ENCODE measurements around the gene CFAP251.
"Not testable (repeated sequence)": the region's sequence is repeated elsewhere in the genome, so short reads cannot be mapped to it uniquely, and the experiment has no call there.

CFAP251 gene

DNA sequence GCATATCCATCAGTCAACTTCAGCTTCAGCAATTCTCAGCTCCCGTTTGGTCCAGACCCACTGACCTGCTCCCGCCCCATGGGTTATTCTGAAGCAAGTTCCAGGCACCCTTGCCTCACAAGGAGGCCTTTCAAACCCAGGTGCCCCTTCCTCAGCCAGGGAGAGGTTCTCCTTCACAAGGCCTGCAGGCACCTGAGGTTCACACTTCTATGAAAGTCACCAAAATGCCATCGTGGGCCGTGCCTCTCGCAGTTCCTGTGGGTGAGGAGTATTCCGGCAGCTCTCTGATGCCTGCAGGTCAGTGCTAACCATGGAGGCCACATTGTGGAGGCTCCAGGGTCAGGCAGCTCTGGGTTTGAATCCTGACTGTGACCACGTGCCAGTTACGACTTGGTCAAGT, 63.1 kb downstream of the CFAP251 start:
- TF ChIP-seq, protein P1, sequence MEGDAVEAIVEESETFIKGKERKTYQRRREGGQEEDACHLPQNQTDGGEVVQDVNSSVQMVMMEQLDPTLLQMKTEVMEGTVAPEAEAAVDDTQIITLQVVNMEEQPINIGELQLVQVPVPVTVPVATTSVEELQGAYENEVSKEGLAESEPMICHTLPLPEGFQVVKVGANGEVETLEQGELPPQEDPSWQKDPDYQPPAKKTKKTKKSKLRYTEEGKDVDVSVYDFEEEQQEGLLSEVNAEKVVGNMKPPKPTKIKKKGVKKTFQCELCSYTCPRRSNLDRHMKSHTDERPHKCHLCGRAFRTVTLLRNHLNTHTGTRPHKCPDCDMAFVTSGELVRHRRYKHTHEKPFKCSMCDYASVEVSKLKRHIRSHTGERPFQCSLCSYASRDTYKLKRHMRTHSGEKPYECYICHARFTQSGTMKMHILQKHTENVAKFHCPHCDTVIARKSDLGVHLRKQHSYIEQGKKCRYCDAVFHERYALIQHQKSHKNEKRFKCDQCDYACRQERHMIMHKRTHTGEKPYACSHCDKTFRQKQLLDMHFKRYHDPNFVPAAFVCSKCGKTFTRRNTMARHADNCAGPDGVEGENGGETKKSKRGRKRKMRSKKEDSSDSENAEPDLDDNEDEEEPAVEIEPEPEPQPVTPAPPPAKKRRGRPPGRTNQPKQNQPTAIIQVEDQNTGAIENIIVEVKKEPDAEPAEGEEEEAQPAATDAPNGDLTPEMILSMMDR (conservative IDR thresholded peaks at IDR 0.05; ENCODE audit: low read depth) = no peak
- no peak overlapping the region for H3K27ac ChIP-seq
- ChIA-PET POLR2A (ENCODE audit: low non-redundant PET) (no interaction called here), CTCF (no interaction called here)
- no peak for DNase-seq (ENCODE audit: low spot score)

DNA sequence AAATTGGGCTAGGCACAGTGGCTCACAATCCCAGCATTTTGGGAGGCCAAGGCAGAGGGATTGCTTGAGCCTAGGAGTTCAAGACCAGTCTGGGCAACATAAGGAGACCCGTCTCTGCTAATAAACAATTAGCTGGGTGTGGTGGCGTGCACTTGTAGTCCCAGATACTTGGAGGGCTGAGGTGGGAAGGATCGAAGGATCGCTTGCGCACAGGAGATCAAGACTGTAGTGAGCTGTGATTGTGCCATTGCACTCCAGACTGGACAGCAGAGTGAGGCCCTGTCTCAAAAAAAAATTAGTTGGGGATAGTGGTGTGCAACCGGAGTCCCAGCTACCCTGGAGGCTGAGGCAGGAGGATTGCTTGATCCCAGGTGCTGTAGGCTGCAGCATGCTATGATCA, 64.6 kb downstream of the CFAP251 start:
- H3K27ac ChIP-seq = no peak overlapping the region
- POLR2A ChIA-PET (ENCODE audit: low non-redundant PET) = interaction anchor here (0.6 kb wide), 1 partner anchor 143 kb away, joined by 8 read pairs; no protein-coding TSS in a partner anchor
- CTCF ChIA-PET = no interaction called here
- TF ChIP-seq, protein P1 (conservative IDR thresholded peaks at IDR 0.05; ENCODE audit: low read depth) = no peak
- DNase-seq (ENCODE audit: low spot score) = no peak

DNA sequence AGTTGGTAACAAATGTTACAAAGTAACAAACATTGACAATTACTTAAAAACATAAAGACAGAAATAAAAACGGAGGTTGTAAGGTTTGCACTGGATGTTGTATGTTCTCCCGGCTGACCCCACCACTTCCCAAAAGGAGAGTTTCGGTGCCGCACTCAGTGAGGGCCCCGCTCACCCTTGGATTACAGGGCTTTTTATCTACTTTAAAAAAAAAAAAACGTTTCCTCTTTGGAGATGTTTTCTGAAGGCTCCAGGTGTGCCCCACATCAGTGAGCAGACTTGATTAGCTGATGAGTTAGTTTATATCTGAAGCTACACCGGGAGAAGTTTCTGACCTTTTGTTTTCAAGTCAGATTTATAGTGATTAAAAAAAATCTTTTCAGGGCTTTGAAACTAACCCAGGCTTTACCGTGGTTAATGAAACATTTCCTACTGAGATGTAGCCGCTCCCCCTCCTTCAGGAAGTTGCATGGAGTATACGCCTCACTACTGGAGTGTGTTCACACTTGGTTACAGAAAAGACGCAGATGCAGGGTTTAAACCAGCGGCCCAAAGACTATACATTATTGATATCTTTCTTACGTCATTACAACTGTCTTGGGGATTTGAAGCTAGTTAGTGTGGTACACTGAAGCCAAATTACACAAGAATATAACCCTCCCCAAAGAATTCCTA, 65.3 kb downstream of the CFAP251 start:
- ChIA-PET POLR2A (ENCODE audit: low non-redundant PET) (no interaction called here), CTCF (interaction anchor here (0.9 kb wide), 1 partner anchor 11 kb away, joined by 5 read pairs; no protein-coding TSS in a partner anchor)
- H3K27ac ChIP-seq = no peak overlapping the region
- TF ChIP-seq, protein P1 (conservative IDR thresholded peaks at IDR 0.05; ENCODE audit: low read depth) = no peak
- no peak for DNase-seq (ENCODE audit: low spot score)

DNA sequence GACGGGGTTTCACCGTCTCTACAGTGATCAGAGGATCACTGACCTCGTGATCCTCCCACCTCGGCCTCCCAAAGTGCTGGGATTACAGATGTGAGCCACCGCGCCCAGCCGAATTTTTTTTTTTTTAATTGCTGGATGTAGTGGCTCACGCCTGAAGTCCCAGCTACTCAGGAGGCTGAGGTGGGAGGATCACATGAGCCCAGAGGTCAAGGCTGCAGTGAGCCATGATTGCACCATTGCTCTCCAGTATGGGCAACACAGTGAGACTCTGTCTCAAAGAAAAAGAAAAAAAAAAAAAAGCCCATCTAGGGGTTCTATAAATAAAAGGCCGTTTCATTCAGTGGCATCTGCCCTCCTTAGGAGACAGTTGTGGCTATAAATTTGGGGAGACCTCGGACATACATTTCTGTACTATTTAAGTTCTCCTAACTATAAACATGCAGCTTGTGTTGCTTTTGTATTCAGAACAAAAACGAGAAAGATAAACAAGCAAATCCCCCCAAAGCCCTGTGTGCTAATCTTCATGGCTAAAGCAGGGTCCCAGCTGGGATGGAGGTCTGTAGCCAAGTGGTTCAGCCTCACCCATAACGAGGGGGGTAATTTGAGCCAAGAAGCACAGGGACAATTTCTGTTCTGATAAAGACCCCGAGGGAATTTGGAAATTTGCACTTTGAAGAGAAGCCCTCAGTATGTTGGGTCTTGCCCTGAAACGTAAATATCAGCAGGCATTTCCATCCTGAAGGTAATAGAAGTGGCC, 68.3 kb downstream of the CFAP251 start:
- CTCF ChIA-PET = interaction anchor here (0.6 kb wide), 1 partner anchor 1554 kb away, joined by 3 read pairs; no protein-coding TSS in a partner anchor

DNA sequence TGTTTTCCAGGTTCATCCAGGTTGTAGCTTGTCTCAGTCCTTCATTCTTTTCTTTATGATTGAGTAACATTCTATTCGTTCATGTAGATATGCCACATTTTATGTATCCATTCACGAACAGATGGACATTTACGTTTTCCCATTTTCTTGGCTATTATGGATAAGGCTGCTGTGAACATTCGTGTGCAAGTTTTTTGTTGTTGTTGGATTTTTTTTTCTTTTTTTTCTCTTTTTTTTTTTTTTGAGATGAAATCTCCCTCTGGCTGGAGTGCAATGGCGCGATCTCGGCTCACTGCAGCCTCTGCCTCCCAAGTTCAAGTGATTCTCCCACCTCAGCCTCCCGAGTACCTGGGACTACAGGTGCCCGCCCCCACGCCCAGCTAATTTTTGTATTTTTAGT, 70.1 kb downstream of the CFAP251 start:
- DNase-seq (ENCODE audit: low spot score); H3K27ac ChIP-seq; CTCF ChIA-PET; POLR2A ChIA-PET (ENCODE audit: low non-redundant PET): not testable (repeated sequence)

More for the DNA sequence above, 68.3 kb downstream of the CFAP251 start:
- TF ChIP-seq, protein P1 (conservative IDR thresholded peaks at IDR 0.05; ENCODE audit: low read depth) = no peak
- no peak overlapping the region for H3K27ac ChIP-seq
- POLR2A ChIA-PET (ENCODE audit: low non-redundant PET) = no interaction called here
- no peak for DNase-seq (ENCODE audit: low spot score)

DNA sequence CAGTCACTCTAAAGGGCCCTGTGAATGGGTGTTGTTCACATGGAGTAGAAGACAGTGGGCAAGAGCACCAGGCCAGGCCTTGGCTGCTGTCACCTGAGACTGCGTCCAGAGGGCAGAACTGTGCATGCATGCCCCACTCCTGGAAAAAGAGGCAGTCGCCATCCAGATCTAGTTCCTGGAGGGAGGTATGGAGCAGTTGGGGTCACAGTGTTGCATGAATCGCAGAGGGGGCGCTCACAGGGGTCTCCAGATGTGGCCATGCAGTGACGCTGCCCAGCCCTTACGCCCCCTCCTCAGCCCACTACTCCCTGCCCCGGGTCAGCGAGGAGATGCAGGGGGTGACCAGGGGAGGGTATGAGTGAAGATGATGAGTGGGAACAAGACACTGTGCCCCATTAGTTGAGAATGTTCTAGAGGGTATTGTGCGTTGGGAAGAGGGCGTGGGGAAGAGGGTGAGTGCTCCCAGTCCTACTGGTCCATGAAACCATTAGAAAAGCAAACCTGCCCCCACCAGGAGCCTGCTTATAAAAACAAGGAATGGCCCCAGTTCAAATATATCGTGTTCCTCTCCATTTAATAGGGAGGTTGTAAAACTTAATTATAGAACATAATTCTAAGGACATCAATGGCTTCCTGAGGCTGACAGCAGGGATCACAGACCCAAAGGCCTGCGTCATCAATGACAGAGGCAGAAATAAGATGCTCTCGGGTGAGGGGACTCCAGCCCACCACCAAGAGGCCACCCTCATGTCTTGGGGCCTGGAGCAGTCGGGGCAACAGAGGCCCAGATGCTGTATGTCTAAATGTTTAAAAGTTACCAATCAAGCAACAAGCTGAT, 71.1 kb downstream of the CFAP251 start:
- POLR2A ChIA-PET (ENCODE audit: low non-redundant PET) = no interaction called here
- H3K27ac ChIP-seq = peak overlapping the region; percentile 38
- DNase-seq (ENCODE audit: low spot score) = no peak
- CTCF ChIA-PET = interaction anchor here (0.6 to 1.0 kb wide), 4 partner anchors 8 to 500 kb away, joined by 3 to 4 read pairs (median 3); no protein-coding TSS in a partner anchor
- TF ChIP-seq, protein P1 (conservative IDR thresholded peaks at IDR 0.05; ENCODE audit: low read depth) = no peak
